ENCODE data around the gene TTLL11. TPM values are rescaled to one million over a fixed set of nuclear protein-coding genes. Genes with fewer than 3 reads are reported as not detected.

TTLL11 gene
- total and polyA plus RNA-seq, 2 of the 8 experiments (the other 6 are each of a cell fraction or from before 2014, with no cell fraction given): 0.56 to 0.80 TPM

DNA sequence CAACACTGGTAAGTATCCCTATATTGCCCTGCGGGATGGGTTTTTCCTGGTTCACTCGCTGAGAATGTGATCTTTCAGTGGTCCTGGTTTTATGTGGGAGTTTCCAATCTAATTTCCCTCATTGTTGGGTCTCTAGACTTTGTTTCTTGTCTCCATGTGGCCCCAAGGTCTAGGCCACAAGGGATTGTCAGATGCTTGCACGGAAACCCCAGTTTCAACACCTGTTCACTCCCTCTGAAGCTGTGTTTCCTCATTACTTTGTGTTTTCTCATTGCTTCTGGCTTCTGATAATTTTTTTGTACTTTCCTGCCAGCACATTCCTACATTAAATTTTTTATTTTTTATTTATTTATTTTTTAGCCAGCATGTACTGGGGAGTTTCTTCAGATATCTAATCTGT lies 191.5 kb downstream of the TTLL11 start (continued):
- TF ChIP-seq CHD7 (IDR thresholded peaks at IDR 0.05; ENCODE audit: insufficient replicate concordance, low read length) (no peak), ASH2L (IDR thresholded peaks at IDR 0.05; ENCODE audit: low read length) (no peak), FOSL1 (IDR thresholded peaks at IDR 0.05; ENCODE audit: insufficient read depth, low read depth, low read length) (no peak), SAP30 (IDR thresholded peaks at IDR 0.05; ENCODE audit: insufficient read depth, insufficient replicate concordance, low read length) (no peak), PHF8 (conservative IDR thresholded peaks at IDR 0.05; ENCODE audit: low read depth, low read length) (no peak), SIN3A (conservative IDR thresholded peaks at IDR 0.05 in 1 of 2, IDR thresholded peaks at IDR 0.05 in 1 of 2; ENCODE audit: low read depth in 1 of 2, low read length in 2 of 2) (no peak), JUN (IDR thresholded peaks at IDR 0.05; ENCODE audit: low read depth, low read length) (no peak), SIX5 (IDR thresholded peaks at IDR 0.05; ENCODE audit: low read depth, low read length) (no peak), SP1 (IDR thresholded peaks at IDR 0.05; ENCODE audit: low read depth, low read length) (no peak)
- TF ChIP-seq, protein P1, sequence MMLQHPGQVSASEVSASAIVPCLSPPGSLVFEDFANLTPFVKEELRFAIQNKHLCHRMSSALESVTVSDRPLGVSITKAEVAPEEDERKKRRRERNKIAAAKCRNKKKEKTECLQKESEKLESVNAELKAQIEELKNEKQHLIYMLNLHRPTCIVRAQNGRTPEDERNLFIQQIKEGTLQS (IDR thresholded peaks at IDR 0.05; ENCODE audit: insufficient read depth, low read depth, low read length): no peak

Measured in H1 (cell line).